Spleen (tissue), 11 donors: ENCODE results near the gene TIGD4. TPM values are rescaled to one million over a fixed set of nuclear protein-coding genes. Genes with fewer than 3 reads are reported as not detected.

Experiments used
- DNase-seq: peaks from one replicate; pipeline ENCODE4 v3.0.0-alpha.2; 2020
- H3K27ac ChIP-seq, 8 donors: fragments of 200-600 bp; sonication (generic) in 7 of 8; 1 replicate in 4 of 8; 2 replicates in 4 of 8; pipeline versions ENCODE4 v1.5.0 to v1.8.0; 2016 to 2021; ENCODE audit warnings: inconsistent platforms in 4 of 8, mild to moderate bottlenecking in 4 of 8, moderate library complexity in 1 of 8
- H3K27me3 ChIP-seq, 7 donors: fragments of 200-600 bp; sonication (generic) in 6 of 7; replicated peaks in 1 of 7; 1 replicate in 4 of 7; 2 replicates in 3 of 7; pipeline versions ENCODE4 v1.5.0 to v1.8.0; 2016 to 2021; ENCODE audit warnings: inconsistent platforms in 3 of 7, mild to moderate bottlenecking in 1 of 7
- H3K36me3 ChIP-seq, 6 donors: fragments of 200-600 bp; sonication (generic) in 5 of 6; 1 replicate in 4 of 6; 2 replicates in 2 of 6; pipeline versions ENCODE4 v1.5.0 to v1.8.0; 2016 to 2021; ENCODE audit warnings: inconsistent platforms in 2 of 6
- H3K4me1 ChIP-seq, 6 donors: fragments of 200-600 bp; sonication (generic) in 5 of 6; 1 replicate in 3 of 6; 2 replicates in 3 of 6; pipeline versions ENCODE4 v1.5.0 to v1.8.0; 2016 to 2021; ENCODE audit warnings: inconsistent platforms in 3 of 6
- H3K4me3 ChIP-seq, 8 donors: fragments of 200-600 bp; sonication (generic) in 7 of 8; 1 replicate in 4 of 8; 2 replicates in 4 of 8; pipeline versions ENCODE4 v1.5.0 to v1.8.0; 2016 to 2021; ENCODE audit warnings: inconsistent platforms in 4 of 8, mild to moderate bottlenecking in 4 of 8, moderate library complexity in 2 of 8
- H3K9me3 ChIP-seq, 8 donors: fragments of 200-600 bp; sonication (generic) in 7 of 8; 1 replicate in 4 of 8; 2 replicates in 4 of 8; pipeline versions ENCODE4 v1.5.0 to v1.8.0; 2016 to 2021; ENCODE audit warnings: inconsistent platforms in 4 of 8
- POLR2A ChIP-seq, 3 donors: fragments of 450-650 bp; IDR thresholded peaks; one replicate each; pipeline ENCODE4 v1.5.1; 2017; ENCODE audit warnings: antibody characterized with exemption in 3 of 3, mild to moderate bottlenecking in 1 of 3
- POLR2AphosphoS5 ChIP-seq, 3 donors: sonication (generic); formaldehyde crosslinking; IDR thresholded peaks; one replicate each; pipeline ENCODE4 v1.5.1; 2017; ENCODE audit warnings: antibody characterized with exemption in 3 of 3
- WGBS, 5 donors: extraction: QIAGEN DNeasy Blood & Tissue Kit in 3 of 5; methylation state at CpG; one replicate each; pipeline versions ENCODE4 v1.1.5 to v1.1.7; 2013 to 2018; 5-methylcytosine and 5-hydroxymethylcytosine counted together
- intact Hi-C: fragments of 100-400 bp; cut with DNase I; formaldehyde crosslinking; loops from one replicate; pipeline ENCODE4 v1.15.0; 2023; ENCODE audit warnings: low total_unique reads
- polyA plus RNA-seq, 3 donors: library from polyadenylated mRNA; stranded (reverse); fragments of 200-250 nt; gene quantifications; one replicate each; pipeline ENCODE4 v1.2.1, GENCODE V29; 2013
- total RNA-seq, 7 donors: library from RNA; depleted of rRNA in 3 of 7; stranded (reverse); fragments of >200 nt in 3 of 7; fragmentation: NEBNext Ultra II Directional in 4 of 7; extraction: Animal tissue kit (Norgen Biotek cat#: 25700) in 4 of 7; gene quantifications; one replicate each; pipeline versions ENCODE4 v1.1.0 to v1.2.1, GENCODE V29; 2016 to 2021
- TF ChIP-seq, protein P1 (sequence below), 11 experiments: fragments of 200-600 bp in 7 of 11; fragments of 450-650 bp in 4 of 11; sonication (generic) in 4 of 11; IDR thresholded peaks in 8 of 11; conservative IDR thresholded peaks in 3 of 11; 1 replicate in 7 of 11; 2 replicates in 4 of 11; pipeline versions ENCODE4 v1.4.0 to v1.8.0; 2016 to 2021; ENCODE audit warnings: antibody characterized with exemption in 11 of 11, inconsistent platforms in 4 of 11, mild to moderate bottlenecking in 1 of 11
- donor health status: healthy with polysubstance abuse.
- donor health status: DM: no; HTN: no; CAD: no; lungs with moderate emphysema.
- donor health status: DM: no; HTN: no; CAD: no.
- donor health status: Bipolar disorder and iron deficiency.
- donor health status: healthy.
- donor health status: DM: no; HTN: no; CAD: no.
- donor health status: DM: yes; HTN: yes; CAD: no.

Gene TIGD4
- total and polyA plus RNA-seq, 10 donors: 0.09 to 0.68 (median 0.31) TPM; not detected in 2

DNA sequence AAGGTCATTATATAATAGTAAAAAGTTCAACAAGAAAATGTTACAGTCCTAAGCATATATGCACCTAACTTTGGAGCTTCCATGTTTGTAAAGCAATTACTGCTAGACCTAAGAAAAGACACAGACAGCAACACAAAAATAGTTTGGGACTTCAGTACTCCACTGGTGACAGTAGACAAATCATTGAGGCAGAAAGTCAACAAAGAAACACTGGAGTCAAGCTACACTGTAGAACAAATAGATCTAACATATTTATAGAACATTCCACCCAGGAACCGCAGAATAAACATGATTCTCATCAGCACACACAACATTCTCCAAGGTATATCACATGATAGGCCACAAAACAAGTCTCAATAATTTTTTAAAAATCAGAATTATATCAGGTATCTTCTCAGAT, 42.8 kb upstream of the TIGD4 start:
- no peak overlapping the region for H3K4me3 ChIP-seq
- H3K27me3 ChIP-seq: no peaks in the 10 kb centered on the region
- no peak overlapping the region for H3K27ac ChIP-seq
- intact Hi-C loops: no loop called here
- peaks cover 0 to 18% (median 3%) of the 10 kb centered on the region in 6 donors for H3K4me1 ChIP-seq
- H3K36me3 ChIP-seq: peaks cover 0 to 22% (median 0%) of the 10 kb centered on the region in 6 donors
- TF ChIP-seq POLR2AphosphoS5 (IDR thresholded peaks at IDR 0.05) (no peak), POLR2A (IDR thresholded peaks at IDR 0.05) (no peak)
- TF ChIP-seq, protein P1, sequence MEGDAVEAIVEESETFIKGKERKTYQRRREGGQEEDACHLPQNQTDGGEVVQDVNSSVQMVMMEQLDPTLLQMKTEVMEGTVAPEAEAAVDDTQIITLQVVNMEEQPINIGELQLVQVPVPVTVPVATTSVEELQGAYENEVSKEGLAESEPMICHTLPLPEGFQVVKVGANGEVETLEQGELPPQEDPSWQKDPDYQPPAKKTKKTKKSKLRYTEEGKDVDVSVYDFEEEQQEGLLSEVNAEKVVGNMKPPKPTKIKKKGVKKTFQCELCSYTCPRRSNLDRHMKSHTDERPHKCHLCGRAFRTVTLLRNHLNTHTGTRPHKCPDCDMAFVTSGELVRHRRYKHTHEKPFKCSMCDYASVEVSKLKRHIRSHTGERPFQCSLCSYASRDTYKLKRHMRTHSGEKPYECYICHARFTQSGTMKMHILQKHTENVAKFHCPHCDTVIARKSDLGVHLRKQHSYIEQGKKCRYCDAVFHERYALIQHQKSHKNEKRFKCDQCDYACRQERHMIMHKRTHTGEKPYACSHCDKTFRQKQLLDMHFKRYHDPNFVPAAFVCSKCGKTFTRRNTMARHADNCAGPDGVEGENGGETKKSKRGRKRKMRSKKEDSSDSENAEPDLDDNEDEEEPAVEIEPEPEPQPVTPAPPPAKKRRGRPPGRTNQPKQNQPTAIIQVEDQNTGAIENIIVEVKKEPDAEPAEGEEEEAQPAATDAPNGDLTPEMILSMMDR (IDR thresholded peaks at IDR 0.05 in 8 of 11, conservative IDR thresholded peaks at IDR 0.05 in 3 of 11): no peak
- 94 to 100% (median 99%) methylated on average over 1 of the region's 1 CpG for WGBS, 5 donors
- no peak for DNase-seq
- H3K9me3 ChIP-seq: peaks cover 0 to 22% (median 12%) of the 10 kb centered on the region in 8 donors

DNA sequence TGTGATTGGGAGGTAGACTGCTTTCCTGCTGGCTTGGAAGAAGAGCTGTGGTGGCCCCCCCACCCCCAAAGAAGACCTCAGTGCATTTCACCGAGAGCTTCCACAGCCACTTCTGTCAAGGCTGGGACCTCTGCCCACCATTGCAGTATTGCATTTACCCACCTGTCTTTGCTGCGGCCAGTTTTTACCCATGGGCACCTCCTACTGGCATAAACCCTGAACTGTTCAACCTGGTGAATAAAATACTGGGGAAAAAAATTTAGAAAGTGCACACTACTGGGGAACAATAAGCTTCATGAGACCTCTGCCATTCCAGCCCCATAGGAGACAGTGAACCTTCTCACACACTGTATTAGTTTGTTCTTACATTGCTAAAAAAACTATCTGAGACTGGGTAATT, 40.5 kb upstream of the TIGD4 start:
- intact Hi-C loops: no loop called here
- TF ChIP-seq POLR2A (IDR thresholded peaks at IDR 0.05) (no peak), POLR2AphosphoS5 (IDR thresholded peaks at IDR 0.05) (no peak)
- TF ChIP-seq, protein P1 (IDR thresholded peaks at IDR 0.05 in 8 of 11, conservative IDR thresholded peaks at IDR 0.05 in 3 of 11): no peak
- no peak for DNase-seq
- Histone ChIP-seq H3K9me3 (peaks cover 0 to 5% (median 3%) of the 10 kb centered on the region in 8 donors), H3K4me3 (no peak overlapping the region), H3K36me3 (peaks cover 0 to 30% (median 0%) of the 10 kb centered on the region in 6 donors), H3K27me3 (no peaks in the 10 kb centered on the region), H3K4me1 (peaks cover 0 to 26% (median 10%) of the 10 kb centered on the region in 6 donors), H3K27ac (no peak overlapping the region)
- WGBS, 5 donors: 94 to 100% (median 95%) methylated on average over 2 of the region's 2 CpGs

DNA sequence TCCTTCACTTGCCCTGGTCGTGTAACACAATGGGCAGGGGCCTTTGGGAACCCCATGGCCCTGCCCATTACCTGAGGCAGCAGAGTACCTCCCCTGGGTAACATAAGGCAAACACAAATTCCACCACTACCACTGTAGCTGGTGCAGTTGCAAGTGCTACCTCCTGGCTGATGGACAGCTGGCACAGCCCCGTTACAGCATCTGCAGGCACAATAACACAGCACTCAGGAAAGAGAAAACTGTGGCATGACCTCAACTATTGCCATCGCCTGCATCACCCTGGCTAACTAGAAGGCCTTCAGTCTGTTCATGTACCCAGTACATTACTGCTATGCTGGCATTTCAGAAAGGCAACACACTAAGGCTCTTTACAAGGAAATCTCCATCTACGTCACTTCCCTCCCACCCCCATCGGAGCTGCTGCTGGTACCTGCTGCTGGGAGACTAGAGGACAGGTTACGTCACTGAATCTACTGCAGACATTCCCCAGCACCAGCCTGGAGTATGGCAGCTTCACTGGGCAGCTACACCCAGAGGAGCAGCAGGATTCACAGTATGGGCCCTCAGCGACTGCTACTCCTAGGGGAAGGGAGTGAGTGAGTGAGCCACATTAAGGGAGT, 39.6 kb upstream of the TIGD4 start:
- H3K4me3 ChIP-seq: no peak overlapping the region
- peaks cover 0 to 14% (median 12%) of the 10 kb centered on the region in 8 donors for H3K9me3 ChIP-seq
- no peak for DNase-seq
- H3K4me1 ChIP-seq: peaks cover 0 to 26% (median 10%) of the 10 kb centered on the region in 6 donors
- no peak overlapping the region for H3K27ac ChIP-seq
- intact Hi-C loops: no loop called here
- no peaks in the 10 kb centered on the region for H3K27me3 ChIP-seq
- no peak for TF ChIP-seq POLR2A (IDR thresholded peaks at IDR 0.05)
- TF ChIP-seq POLR2AphosphoS5 (IDR thresholded peaks at IDR 0.05): no peak
- TF ChIP-seq, protein P1 (IDR thresholded peaks at IDR 0.05 in 8 of 11, conservative IDR thresholded peaks at IDR 0.05 in 3 of 11): no peak
- H3K36me3 ChIP-seq: peaks cover 0 to 38% (median 3%) of the 10 kb centered on the region in 6 donors
- WGBS, 5 donors: 91 to 98% (median 96%) methylated on average over 7 of the region's 7 CpGs

DNA sequence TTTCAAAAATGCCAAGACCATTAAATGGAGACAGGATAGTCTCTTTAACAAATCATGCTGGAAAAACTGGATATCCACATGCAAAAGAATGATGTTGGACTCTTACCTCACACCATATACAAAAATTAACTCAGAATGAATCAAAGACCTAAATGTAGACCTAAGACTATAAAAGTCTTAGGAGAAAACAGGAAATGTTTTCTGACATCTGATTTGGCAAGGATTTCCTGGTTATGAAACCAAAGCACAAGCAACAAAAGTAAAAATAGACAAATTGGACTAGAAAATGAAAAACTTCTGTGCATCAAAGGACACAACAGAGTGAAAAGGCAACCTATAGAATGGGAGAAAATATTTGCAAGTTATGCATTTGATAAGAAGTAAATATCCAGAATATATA, 37.8 kb upstream of the TIGD4 start:
- peaks cover 0 to 26% (median 10%) of the 10 kb centered on the region in 6 donors for H3K4me1 ChIP-seq
- TF ChIP-seq, protein P1 (IDR thresholded peaks at IDR 0.05 in 8 of 11, conservative IDR thresholded peaks at IDR 0.05 in 3 of 11): no peak
- TF ChIP-seq POLR2A (IDR thresholded peaks at IDR 0.05): no peak
- TF ChIP-seq POLR2AphosphoS5 (IDR thresholded peaks at IDR 0.05): no peak
- peaks cover 0 to 51% (median 3%) of the 10 kb centered on the region in 6 donors for H3K36me3 ChIP-seq
- H3K9me3 ChIP-seq: peaks cover 0 to 30% (median 23%) of the 10 kb centered on the region in 8 donors
- no peaks in the 10 kb centered on the region for H3K27me3 ChIP-seq
- peak overlapping the region in 4 of 8 donors; percentile 8 to 53 (median 48) for H3K27ac ChIP-seq
- no peak for DNase-seq
- H3K4me3 ChIP-seq: no peak overlapping the region
- intact Hi-C loops: no loop called here
